HEK293 (cell line): Measurements from ENCODE around the gene CBFB.

Source experiments
- AEBP2 ChIP-seq: fragments of 450-650 bp; formaldehyde crosslinking; IDR thresholded peaks from 2 replicates; pipeline ENCODE4 v1.5.1; 2016; ENCODE audit warnings: missing biosample characterization, missing genetic modification characterization, borderline replicate concordance

CBFB gene

GRCh38 chr16:67150047-67150832 is 121.3 kb downstream of the CBFB start (continued):
- TF ChIP-seq AEBP2 (tag by site-specific recombination) = no peak
